Activated gamma-delta T cell treated with anti-CD3 and anti-CD28 coated beads, Interleukin-2, amount 50 U/mL, for 16 hours (primary cell): Measurements from ENCODE around the gene LCN9.
"Not testable (repeated sequence)": the region's sequence is repeated elsewhere in the genome, so short reads cannot be mapped to it uniquely, and the experiment has no call there.

Experiments
- DNase-seq: peaks from one replicate; pipeline ENCODE4 v3.0.0-alpha.2; 2020; ENCODE audit warnings: low read depth

LCN9 gene

DNA sequence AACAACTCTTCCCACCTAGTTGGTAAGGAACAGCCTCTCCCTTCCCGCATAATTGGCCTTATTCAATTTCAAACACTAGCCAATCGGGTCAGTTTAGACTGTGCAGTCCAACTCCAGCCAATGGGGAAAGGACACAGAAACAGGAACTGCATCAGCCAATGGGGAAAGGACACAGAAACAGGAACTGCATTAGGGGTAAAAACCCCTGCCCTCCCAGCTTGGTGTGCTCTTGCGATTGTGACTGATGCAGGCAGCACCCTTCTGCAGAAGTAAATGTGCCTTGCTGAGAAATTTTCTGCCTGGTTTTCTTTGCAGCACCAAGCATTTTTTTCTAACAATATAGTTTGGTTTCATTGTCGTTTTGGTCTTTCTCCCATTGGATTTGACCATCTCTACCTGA lies 15.2 kb upstream of the LCN9 start:
- no peak for DNase-seq

DNA sequence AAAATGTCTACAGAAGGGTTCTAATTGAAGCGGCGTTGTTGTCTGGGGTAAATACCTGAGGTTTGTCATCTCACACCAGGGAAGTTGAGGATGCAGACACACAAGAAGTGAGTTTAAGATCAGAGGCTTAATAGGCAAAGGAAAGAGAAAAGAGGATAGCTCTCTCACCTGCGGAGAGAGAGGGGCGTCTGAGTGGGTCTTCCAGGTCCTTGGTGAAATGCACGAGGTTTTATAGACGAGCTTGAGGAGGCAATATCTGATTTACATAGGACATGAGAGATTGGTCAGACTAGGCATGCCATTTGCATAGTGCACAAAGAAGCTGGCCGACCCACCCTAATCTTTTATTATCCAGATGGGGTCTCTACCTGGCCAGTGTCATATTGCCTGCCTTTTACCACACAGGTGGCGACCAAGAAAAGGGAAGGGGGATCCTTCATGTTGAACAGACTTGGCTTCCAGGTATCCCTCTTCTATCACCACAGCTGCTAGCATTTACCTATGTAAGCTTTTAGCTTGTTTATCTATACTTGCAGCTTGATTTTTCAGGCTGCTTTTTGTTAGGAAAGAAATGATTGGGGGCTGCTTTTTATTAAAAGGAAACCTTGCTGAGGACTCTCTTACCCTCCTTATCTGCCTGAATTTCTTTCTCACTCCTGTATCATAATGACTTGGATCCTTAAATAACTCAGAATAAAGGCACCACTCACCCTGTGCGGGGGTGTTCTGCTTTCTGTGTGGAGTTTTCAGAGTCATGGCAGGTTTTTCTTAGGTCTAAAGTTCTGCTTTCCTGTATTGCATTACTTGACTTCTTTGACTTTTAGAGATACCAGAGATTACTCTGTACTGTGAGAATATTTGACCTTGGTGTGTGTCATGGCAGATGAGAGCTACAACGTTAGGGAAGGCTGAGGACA lies 14.4 kb upstream of the LCN9 start:
- no peak for DNase-seq

DNA sequence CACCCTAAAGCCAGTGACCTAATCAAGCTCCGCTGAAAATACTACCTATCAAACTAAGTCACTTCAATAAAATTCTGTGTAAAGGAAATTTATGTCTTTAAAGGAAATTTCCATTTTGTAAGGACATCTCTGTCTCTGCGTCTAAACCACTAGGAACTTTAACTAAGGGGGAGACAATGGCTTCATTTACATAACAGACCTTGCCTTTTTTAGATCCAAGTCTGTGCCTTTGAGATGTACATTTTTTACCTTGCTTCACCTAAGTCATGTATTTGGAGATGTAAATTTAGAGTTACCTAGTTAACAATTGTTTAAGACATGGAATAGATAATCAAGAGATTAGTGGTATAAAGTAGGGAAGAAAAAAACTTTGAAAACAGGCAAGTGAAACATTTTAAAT lies 13.6 kb upstream of the LCN9 start:
- no peak for DNase-seq

DNA sequence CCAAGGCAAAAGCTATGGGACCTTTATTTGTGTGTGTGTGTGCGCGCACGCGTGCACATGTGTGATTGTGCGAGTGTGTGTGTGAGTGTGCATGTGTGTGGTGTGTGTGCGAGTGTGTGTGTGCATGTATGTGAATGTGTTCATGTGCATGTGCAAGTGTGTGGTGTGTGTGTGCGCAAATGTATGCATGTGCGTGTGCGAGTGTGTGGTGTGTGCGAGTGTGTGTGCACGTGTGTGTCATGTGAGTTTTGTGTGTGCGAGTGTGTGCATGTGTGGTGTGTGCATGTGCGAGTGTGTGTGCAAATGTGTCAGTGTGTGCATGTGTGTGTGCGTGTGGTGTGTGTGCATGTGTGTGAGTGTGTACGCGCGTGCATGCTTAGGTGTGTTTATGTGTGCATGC lies 12.7 kb upstream of the LCN9 start:
- no peak for DNase-seq

DNA sequence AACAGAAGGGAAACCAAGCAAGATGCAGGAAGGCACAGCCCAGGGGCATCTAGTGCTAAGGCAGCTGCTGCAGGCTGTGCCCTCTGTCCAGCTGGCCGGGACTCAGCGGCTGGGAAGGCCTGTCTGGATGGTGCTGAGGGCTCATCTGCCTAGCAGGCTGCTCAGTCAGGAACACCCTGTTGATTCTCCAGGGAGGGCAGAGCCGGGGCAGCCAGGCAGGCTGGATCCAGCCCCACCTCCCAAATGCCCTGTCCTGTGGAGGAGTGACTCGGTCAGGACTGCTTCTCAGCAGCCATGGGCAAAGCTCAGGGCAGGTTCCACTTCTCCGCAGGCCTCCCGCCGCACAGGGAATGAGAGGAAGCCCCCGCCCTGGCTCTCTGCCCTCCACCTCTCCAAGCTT lies 7.8 kb upstream of the LCN9 start:
- DNase-seq, result no peak

DNA sequence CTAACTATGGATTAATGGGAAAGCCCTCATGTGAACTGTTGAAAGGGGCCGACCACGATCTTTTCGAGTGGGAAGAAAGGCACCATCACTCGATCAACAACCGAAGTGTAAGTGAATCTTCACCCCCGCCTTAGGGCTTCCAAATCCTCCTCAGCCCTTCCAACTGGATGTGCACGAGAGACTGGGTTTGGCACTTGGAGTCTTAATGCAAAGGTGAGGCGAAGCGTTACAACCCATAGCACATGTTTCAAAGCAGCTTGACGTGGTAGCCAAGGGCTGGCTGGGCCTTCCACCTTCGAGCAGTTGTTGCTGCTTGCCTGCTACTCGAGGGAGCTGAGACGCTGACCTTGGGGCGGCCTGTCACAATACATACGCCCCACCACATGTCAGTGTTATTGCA lies 5.7 kb upstream of the LCN9 start:
- no peak for DNase-seq

DNA sequence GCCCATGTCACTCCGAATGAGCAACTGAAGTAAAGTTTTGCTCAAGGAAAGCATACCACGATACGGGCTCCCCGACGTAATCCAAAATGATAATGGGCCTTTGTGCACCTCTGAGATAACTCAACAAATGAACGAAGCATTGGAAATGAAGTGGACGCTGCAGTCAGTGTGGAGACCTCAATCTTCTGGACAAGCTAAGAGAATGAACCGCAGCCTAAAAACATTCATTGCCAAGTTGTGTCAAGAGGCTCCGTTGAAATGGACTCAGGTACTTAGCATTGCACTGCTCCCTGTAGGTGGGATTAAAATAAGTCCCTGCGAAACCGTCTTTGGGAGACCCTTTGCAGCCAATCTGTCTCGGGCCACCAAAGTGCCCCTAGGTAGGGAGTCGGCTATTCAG lies 3.9 kb upstream of the LCN9 start:
- no peak for DNase-seq

DNA sequence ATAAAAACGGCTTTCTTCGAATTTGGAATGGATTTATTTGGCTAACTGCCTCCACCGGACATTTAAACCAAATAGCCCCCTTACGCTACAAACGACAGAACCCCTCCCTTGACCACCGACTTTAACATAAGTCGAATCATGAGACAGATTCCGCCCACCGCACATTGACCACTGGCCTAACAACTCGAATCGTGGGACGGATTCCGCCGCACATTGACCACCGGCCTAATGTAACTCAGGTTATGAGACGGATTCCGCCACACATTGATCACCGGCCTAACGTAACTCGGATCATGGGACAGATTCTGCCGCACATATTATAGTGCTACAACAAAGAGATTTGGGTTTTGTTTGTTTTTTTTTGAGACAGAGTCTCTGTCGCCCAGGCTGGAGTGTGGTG lies 2.7 kb upstream of the LCN9 start:
- no peak for DNase-seq

DNA sequence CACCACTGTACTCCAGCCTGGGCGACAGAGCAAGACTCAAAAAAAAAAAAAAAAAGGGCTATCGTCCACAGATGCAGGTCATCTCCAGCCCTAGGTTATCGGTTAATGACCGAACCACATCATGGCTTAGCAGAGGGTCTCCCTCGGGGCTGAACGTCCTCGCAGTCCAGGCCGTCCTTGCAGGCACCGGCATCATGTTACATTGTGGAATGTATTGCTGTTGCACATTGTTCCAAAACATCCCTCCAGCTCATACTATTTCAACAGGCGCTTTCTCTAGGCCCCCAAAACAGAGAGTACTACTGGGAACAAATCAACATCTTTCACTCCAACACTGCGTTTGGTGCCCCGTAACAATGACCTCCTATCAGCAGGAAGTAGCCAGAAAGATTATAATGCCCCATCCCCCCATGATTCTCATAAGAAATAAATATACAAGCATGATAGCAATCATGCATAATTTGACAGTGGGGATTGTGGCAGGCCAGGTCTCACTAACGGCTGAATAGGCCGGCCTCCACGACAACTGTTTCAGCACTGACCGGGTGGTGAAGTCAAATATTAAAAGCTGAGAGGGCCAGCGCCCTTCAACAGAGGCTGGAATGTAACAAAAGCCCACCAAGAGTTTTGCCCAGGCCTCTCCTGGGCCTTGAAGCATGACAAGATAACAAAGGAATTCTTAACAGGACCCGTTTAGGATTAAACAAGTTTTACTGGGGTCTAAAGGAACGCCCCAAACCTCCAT lies 1.1 kb upstream of the LCN9 start:
- no peak for DNase-seq

DNA sequence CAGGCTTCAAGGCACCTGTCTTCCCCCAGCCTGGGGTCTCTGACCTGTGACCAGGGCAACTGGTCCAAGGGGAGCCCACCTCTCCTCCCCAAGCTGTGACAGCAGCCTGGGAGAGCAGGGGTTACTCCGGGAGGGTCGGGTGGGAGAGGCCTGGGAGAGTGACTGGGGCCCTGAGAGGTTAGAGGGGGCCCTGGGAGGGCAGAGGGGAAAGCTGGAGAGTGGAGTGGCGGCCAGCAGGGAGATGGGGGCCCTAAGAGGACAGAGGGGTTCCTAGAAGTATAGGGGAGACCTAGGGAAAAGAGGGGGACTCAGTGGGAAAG lies 302 bp downstream of the LCN9 start:
- DNase-seq, result no peak

DNA sequence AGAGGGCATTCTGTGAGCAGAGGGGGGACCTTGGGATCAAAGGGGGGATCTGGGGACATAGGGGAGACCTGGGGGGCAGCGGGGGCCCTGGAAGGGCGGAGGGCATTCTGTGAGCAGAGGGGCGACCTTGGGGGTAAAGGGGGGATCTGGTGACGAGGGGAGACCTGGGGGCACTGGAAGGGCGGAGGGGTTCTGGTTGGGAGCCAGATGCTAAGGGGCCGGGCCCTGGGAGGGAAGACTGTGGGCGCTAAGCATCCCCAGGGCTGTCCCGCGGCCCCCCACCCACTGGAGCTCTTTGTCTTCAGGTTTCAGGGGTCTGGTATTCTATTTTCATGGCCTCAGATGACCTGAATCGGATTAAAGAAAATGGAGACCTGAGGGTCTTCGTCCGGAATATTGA lies 748 bp downstream of the LCN9 start:
- no peak for DNase-seq

DNA sequence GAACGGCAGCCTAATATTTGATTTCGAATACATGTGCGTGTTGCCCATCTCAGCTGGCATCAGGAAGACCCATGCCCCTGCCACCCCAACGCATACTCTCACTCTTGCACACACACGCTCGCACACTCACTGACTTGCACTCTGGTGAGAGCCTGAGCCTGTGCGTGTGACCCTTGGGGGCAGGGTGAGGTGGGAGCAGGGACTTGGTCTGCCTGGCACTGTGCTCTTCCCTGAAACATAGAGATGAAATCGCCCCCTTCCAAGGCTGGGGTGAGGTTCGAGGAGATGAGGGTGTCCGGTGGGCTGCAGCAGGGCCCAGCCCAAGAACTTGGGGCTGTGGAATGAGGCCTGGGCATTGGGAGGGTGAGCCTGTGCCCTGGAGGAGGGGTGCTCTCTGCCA lies 1.2 kb downstream of the LCN9 start:
- DNase-seq, result no peak

DNA sequence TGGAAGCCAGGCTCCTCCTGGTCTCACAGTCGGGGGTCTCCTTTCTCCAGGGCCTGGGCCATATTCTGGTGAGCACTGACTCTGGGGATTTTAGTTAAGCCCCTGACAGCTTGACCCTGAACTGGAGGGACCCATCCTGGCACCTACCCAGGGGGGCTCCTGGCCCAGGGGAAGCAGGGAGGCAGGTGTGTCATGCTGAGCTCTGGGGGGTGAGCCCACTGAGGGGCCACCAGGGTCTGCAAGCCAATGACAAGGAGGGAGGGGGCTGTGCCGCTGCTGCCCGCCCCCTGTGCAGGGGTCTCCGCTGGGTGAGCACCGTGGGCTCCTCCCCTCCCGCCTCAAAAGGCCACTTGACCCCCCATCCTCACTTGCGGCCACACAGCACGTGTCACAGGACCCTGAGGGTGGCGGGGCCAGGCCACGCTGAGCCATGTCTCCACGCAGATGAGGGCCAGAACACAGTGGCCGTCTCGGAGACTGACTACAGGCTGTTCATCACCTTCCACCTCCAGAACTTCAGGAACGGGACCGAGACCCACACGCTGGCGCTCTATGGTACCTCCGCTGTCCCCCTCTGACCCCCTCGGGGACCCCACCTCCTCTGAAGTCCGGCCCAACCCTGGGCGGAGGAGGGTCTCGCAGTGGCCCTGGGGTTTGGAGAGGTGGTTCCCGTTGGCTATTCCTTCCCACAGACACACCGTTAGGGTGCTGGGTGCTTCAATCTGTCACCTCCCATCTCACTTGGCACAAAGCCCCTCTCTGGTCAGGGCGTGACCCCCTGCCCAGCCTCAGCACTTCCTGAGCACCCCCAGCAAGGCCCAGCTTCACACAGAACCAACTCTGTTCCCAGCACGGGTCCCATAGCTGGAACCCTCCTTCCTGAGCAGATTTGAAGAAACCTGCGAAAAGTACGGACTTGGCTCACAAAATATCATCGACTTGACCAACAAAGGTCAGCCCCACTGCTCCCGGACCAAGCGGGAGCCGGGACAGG lies 2.0 kb downstream of the LCN9 start:
- no peak for DNase-seq

DNA sequence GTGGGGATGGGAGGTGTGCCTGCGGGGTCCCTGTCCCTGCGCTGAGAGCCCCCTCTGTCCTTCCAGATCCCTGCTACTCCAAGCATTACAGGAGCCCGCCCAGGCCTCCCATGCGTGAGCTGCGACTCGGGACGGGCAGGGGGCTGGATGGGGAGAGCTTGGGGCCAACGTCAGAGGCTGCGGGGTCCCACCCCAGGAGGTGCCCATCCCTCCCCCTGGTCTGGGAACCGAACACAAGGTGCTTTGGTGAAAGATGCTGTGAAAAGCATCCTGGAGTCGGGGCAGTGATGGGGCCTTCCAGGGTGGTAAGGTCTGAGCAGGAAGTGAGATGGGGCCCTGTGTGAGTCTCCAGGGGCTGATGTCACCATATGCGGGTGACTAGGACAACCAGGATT lies 2.7 kb downstream of the LCN9 start:
- DNase-seq, result no peak

DNA sequence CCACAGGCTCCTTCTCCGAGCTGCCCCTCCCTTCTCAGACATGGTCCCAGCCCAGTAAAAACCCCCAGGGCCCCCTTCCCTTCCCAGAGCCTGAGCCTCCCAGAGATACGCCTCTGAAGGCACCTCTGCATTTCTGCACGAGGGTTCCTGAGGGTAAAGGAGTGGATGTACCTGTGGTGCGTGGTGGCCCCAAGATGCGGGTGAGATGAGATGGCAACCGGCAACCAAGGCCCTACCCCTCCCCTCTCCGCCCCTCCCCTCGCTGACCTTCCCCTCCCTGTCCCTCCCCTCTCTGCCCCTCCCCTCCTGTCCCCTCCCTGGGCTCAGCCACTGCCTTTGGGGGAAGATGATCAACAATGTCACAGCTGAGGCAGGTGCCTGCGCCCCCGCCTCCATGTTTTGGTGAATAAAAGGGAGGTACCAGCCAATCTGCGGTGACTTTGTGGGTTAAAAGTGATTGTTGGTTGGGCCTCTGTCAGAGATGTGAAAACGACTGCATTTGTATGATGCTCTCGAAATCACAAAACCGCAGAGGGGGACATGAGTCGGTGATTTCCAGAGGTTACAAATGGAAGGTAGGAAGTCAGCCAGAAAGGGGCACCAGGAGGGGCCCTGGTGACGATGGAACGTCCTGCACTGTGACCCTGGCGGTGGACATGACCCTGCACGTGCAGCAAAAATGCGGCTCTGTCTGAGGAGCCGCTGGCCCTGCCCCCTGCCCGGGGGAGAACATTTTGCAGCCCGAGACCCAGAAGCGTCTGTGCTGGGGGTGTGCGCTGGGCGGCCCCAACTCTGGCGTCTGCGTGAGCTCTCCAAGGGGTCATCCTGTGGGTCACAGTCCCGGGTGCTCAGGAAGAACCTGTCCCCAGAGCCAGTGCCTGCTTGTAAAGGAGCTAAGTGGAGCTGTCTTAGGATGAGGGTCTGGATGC lies 3.7 kb downstream of the LCN9 start:
- no peak for DNase-seq

DNA sequence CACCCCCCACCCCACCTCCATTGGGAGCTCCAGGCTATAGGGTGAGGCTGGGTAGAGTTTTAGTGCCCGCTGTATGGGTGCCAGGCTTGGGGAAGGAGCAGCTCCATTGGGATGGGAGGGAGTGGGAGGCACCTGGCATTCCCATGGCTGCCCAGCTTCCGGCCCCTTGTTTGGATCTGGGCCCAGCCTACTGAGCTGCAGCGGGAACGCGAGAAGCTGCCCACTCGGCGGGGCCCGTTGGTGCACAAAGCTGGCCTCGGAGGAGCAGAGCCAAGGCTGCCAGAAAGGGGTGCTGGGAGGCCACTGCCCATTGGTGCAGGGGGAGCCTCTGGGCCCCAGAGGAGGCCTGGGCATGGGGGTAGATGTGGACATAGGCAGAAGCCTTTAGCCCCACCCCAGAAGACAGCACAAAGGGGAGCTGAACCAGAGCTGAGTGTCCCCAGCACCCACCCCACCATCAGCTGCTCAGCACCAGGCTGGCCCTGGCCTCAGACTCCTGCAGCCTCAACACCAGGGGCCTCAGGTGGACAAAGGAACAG lies 4.4 kb downstream of the LCN9 start:
- DNase-seq, result no peak

DNA sequence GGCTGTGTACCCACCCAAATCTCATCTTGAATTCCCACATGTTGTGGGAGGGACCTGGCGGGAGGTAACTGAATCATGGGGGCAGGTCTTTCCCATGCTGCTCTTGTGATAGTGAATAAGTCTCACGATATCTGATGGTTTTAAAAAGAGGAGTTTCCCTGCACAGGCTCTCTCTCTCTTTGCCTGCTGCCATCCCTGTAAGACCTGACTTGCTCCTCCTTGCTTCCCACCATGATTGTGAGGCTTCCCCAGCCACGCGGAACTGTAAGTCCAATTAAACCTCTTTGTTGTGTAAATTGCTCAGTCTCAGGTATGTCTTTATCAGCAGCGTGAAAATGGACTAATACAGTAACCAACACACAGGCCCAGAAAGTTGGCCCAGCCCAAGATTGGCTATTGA lies 5.9 kb downstream of the LCN9 start:
- not testable (repeated sequence) for DNase-seq

DNA sequence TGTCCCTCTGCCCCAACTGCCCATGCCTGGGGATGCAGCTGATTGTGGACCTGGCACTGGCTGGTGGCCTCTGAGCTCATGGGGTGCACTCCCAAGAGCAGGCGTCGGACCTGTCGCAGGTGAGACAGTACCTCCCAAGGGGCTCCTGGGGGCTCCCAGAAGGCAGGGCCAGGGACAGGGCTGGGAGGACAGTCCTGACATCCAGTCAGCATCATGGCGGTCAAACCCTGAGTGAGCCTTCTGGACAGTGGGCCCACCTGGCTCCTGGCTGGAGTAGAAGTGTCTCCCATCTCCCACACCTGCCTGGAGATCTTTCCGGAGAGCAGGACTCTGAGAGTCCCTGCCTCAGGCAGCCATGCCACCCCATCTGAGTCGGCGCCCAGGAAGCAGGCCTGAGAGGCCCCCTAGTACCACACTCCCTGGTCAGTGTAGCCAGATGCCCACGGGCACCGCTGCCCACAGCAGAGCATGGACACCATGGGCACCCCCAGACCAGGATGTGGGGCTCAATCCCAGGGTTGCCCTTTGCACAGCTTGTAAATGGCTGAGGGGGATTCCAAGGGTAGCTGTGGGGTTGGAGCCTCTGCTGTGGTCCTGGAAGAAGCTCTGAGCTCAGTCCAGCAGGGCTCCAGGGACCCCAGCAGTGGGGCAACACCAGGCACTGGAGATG lies 6.6 kb downstream of the LCN9 start:
- DNase-seq, result no peak

DNA sequence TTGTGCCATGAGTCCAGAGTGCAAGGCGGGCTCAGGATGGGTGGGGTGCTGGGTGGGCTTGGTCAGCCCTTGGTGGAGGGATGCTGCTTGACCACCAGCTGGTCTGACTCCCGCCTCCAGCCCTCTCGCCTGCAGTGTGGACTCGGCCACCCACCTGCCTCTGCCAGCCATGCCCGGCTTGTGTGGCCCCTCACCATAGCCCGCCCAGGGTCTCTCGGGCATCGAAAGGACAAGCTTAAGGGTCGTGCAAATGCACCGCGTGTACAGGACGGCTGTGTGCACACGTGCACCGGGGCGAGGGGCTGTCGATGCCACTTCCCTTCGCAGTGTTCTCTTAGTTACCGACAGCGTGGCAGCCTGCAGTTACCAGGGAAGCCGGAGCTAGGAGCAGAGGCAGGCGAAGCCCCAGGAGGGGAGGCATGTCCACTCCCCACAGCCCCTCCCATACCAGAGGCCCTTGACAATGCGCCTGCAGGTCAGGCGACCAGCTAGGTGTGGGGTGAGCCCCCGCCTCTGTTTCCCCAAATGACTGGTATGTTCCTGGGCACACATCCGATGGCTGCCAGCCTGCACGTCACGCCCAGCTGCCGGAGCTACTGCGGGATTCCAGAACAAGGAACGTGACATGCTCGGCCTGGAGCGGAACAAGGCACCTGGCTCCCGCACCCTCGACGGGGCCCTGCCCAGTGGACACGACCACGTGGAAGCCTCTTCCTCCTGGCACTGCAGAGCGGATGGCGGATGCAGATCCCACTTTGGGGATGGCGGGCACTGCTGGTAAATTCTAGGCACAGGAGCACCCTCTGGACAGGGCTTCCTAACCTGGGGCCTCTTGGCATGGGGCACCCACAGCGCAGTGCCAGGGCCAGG lies 7.8 kb downstream of the LCN9 start:
- DNase-seq, result no peak
